ENCODE measurements around the gene SMURF2. TPM values are rescaled to one million over a fixed set of nuclear protein-coding genes. Genes with fewer than 3 reads are reported as not detected.

SMURF2 gene
- total RNA-seq, 1 experiment from 2014 or later: 127 TPM

DNA sequence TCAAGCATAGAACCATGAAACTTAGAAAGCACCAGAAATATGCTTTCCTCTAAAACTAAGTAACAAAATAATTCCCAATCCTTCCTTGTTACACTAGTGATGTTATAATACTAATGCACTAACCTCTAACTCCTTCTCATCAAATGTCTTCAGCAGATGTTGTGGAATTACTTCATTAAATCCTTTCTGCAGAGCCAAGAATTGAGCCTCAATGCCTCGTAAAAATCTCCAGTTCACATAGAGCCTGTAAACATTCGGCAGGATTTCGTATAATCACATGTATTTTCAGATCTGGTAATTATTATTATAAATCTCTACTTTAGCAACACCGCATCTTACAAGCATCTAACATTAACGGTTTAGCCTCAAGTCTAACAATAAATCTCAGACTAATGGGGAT, 110.6 kb downstream of the SMURF2 start:
- H3K4me3 ChIP-seq (replicated peaks in 1 of 2; ENCODE audit: low read depth in 1 of 2, low read length in 2 of 2): no peak overlapping the region
- no peak overlapping the region for H2AFZ ChIP-seq (ENCODE audit: low read depth, low read length, poor library complexity, severe bottlenecking)
- RAD21 ChIA-PET (ENCODE audit: low non-redundant PET in 1 of 2, low total read pairs in 2 of 2, uncharacterized antibody in 2 of 2, unreplicated experiment in 2 of 2): no interaction called here
- no peak overlapping the region for H3K9ac ChIP-seq (ENCODE audit: low read length)
- POLR2A ChIA-PET: interaction anchor here (0.6 kb wide), 1 partner anchor 11 kb away, joined by 3 read pairs; no protein-coding TSS in a partner anchor
- peaks cover 27% of the 10 kb centered on the region for H3K79me2 ChIP-seq (ENCODE audit: insufficient read depth, low read length)
- no peaks in the 10 kb centered on the region for H3K4me1 ChIP-seq (ENCODE audit: control insufficient read depth in 1 of 2, insufficient read depth in 2 of 2, low read length in 2 of 2)
- no peak overlapping the region for H3K27ac ChIP-seq (ENCODE audit: low read depth, low read length)
- CTCF ChIA-PET: no interaction called here
- no peak for TF ChIP-seq RAD21 (IDR thresholded peaks at IDR 0.05; ENCODE audit: low read depth)
- TF ChIP-seq FOSL1 (IDR thresholded peaks at IDR 0.05; ENCODE audit: low read depth): no peak
- no peak for TF ChIP-seq EZH2 (IDR thresholded peaks at IDR 0.05)
- TF ChIP-seq, protein P1, sequence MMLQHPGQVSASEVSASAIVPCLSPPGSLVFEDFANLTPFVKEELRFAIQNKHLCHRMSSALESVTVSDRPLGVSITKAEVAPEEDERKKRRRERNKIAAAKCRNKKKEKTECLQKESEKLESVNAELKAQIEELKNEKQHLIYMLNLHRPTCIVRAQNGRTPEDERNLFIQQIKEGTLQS (IDR thresholded peaks at IDR 0.05): no peak
- TF ChIP-seq CBX3 (IDR thresholded peaks at IDR 0.05; ENCODE audit: low read depth): no peak
- TF ChIP-seq EZH2phosphoT487 (IDR thresholded peaks at IDR 0.05; ENCODE audit: borderline replicate concordance): no peak
- TF ChIP-seq, protein P2, sequence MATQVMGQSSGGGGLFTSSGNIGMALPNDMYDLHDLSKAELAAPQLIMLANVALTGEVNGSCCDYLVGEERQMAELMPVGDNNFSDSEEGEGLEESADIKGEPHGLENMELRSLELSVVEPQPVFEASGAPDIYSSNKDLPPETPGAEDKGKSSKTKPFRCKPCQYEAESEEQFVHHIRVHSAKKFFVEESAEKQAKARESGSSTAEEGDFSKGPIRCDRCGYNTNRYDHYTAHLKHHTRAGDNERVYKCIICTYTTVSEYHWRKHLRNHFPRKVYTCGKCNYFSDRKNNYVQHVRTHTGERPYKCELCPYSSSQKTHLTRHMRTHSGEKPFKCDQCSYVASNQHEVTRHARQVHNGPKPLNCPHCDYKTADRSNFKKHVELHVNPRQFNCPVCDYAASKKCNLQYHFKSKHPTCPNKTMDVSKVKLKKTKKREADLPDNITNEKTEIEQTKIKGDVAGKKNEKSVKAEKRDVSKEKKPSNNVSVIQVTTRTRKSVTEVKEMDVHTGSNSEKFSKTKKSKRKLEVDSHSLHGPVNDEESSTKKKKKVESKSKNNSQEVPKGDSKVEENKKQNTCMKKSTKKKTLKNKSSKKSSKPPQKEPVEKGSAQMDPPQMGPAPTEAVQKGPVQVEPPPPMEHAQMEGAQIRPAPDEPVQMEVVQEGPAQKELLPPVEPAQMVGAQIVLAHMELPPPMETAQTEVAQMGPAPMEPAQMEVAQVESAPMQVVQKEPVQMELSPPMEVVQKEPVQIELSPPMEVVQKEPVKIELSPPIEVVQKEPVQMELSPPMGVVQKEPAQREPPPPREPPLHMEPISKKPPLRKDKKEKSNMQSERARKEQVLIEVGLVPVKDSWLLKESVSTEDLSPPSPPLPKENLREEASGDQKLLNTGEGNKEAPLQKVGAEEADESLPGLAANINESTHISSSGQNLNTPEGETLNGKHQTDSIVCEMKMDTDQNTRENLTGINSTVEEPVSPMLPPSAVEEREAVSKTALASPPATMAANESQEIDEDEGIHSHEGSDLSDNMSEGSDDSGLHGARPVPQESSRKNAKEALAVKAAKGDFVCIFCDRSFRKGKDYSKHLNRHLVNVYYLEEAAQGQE (IDR thresholded peaks at IDR 0.05; ENCODE audit: low read depth): no peak
- TF ChIP-seq TCF7L2 (IDR thresholded peaks at IDR 0.05; ENCODE audit: borderline replicate concordance, extremely low read depth, insufficient read depth, insufficient read length): no peak
- TF ChIP-seq SRF (IDR thresholded peaks at IDR 0.05; ENCODE audit: low read depth): no peak
- TF ChIP-seq, protein P3, sequence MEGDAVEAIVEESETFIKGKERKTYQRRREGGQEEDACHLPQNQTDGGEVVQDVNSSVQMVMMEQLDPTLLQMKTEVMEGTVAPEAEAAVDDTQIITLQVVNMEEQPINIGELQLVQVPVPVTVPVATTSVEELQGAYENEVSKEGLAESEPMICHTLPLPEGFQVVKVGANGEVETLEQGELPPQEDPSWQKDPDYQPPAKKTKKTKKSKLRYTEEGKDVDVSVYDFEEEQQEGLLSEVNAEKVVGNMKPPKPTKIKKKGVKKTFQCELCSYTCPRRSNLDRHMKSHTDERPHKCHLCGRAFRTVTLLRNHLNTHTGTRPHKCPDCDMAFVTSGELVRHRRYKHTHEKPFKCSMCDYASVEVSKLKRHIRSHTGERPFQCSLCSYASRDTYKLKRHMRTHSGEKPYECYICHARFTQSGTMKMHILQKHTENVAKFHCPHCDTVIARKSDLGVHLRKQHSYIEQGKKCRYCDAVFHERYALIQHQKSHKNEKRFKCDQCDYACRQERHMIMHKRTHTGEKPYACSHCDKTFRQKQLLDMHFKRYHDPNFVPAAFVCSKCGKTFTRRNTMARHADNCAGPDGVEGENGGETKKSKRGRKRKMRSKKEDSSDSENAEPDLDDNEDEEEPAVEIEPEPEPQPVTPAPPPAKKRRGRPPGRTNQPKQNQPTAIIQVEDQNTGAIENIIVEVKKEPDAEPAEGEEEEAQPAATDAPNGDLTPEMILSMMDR (IDR thresholded peaks at IDR 0.05 in 2 of 3, conservative IDR thresholded peaks at IDR 0.05 in 1 of 3; ENCODE audit: borderline replicate concordance in 1 of 3, insufficient read depth in 1 of 3, low read depth in 2 of 3, low read length in 2 of 3): no peak
- no peak for TF ChIP-seq SIN3A (IDR thresholded peaks at IDR 0.05; ENCODE audit: low read depth)
- no peak for TF ChIP-seq POLR2A (IDR thresholded peaks at IDR 0.05; ENCODE audit: borderline replicate concordance, extremely low read depth, insufficient read depth, insufficient read length)
- no peaks in the 10 kb centered on the region for H3K9me2 ChIP-seq (ENCODE audit: insufficient read depth)
- H4K20me1 ChIP-seq (ENCODE audit: insufficient read depth): peaks cover 7% of the 10 kb centered on the region; the same call in 1 of the 2 replicates
- no TSS peak for BruUV-seq (replicated peaks)
- no peak overlapping the region for H3K4me2 ChIP-seq (ENCODE audit: low read length)
- no peak for ATAC-seq
- H3K27me3 ChIP-seq (ENCODE audit: insufficient read depth, low read length): no peaks in the 10 kb centered on the region
- no peak for DNase-seq (ENCODE audit: low read depth, low spot score)
- H3K36me3 ChIP-seq (ENCODE audit: control insufficient read depth in 1 of 2, insufficient read depth in 2 of 2, low read length in 2 of 2): peaks cover 72 to 75% of the 10 kb centered on the region in 2 experiments
- H3K9me3 ChIP-seq (ENCODE audit: control insufficient read depth in 1 of 2, insufficient read depth in 1 of 2, low read depth in 1 of 2, low read length in 2 of 2): no peaks in the 10 kb centered on the region
- intact Hi-C loops (cut with micrococcal nuclease): loop anchor here (5.0 kb wide), 1 partner anchor 34 kb away; no protein-coding TSS in a partner anchor

Data from HCT116 (cell line).